Prostate gland (tissue), 2 donors: ENCODE results near the gene LDLRAD4.

Experiments used
- CTCF ChIP-seq, 4 experiments: fragments of 200-600 bp in 2 of 4; fragments of 450-650 bp in 2 of 4; sonication (generic) in 2 of 4; IDR thresholded peaks; 1 replicate in 3 of 4; 2 replicates in 1 of 4; pipeline ENCODE4 v1.5.1; 2016 to 2019; ENCODE audit warnings: antibody characterized with exemption in 4 of 4, mild to moderate bottlenecking in 2 of 4, moderate library complexity in 2 of 4
- POLR2AphosphoS5 ChIP-seq: sonication (generic); formaldehyde crosslinking; IDR thresholded peaks from one replicate; pipeline ENCODE4 v1.6.1; 2017; ENCODE audit warnings: antibody characterized with exemption

DNA sequence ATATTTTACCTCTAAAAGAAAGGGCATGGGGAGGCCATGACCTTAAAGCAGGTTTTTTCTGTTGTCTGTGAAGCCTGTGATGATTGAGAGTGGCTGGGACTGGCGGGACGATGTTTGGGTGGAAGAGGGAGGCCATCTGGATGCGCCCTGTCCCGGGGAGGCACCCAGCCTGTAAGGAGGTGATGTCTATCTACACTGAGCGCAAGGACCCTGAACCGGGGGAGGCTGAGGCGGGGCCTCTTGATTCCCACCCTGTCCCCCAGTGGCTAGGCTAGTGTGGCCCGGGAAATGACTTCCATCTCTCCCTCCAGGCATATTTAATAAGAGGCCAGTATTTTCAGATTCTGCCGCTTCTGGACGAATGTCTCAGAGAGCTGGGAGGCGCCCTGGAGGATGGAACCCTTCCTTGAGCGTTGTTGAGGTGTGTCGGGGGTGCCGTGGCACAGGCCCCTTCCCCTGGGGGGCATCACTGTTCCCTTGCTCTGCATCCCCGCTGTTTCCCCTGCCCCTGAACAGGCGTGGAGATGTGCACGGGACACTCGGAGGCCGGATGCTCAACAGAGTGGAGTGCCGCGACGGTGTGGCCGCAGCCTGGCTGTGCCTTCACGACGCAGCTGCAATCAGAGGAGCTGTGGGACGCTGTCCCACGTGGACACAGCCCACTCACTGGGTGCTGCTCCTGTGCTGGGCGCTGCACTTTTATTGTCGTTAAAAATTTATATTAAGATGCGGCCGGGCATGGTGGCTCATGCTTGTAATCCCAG is 185.4 kb downstream of the LDLRAD4 start:
- TF ChIP-seq CTCF (IDR thresholded peaks at IDR 0.05) (no peak), POLR2AphosphoS5 (no peak)
